HepG2 (cell line): ENCODE measurements around the gene CFAP97D1. TPM values are rescaled to one million over a fixed set of nuclear protein-coding genes. Genes with fewer than 3 reads are reported as not detected.

Source experiments
- ATAC-seq: fragments of 200-7000 bp; cut with Tn5 transposase; 3 replicates; pipeline ENCODE4 v1.9.1; 2020; ENCODE audit warnings: mild to moderate bottlenecking, moderate library complexity
- BruUV-seq: library from RNA; stranded (reverse); fragments of 400-500 nt; replicated peaks from 2 replicates; lab custom pipeline; 2021; lab: Mats Ljungman, UMichigan
- CTCF ChIA-PET: fragments of 300-600 bp; formaldehyde crosslinking; extraction: SDS; loops from one replicate; lab custom pipeline; 2021; ENCODE audit warnings: low total read pairs, inconsistent platforms, low intra/inter-chr PET ratio; lab: Yijun Ruan, JAX
- POLR2A ChIA-PET: fragments of 350-600 bp; sonication (Branson Sonifier 250); formaldehyde crosslinking; loops from one replicate; lab custom pipeline; 2020; ENCODE audit warnings: antibody characterized with exemption, inconsistent platforms; lab: Yijun Ruan, JAX
- DNase-seq: peaks from one replicate; pipeline ENCODE4 v3.0.0-alpha.2; 2015; ENCODE audit warnings: low spot score
- FAIRE-seq: peaks from 3 replicates; lab custom pipeline; 2011; peaks lifted over from hg19 to GRCh38; lab: Jason Lieb, UNC
- H2AFZ ChIP-seq: one replicate; pipeline ENCODE4 v1.6.1; 2011; ENCODE audit warnings: low read length, inconsistent platforms
- H3K27ac ChIP-seq: fragments of 300-600 bp; 3 replicates; pipeline ENCODE4 v1.8.0; 2011; ENCODE audit warnings: mixed run types, mild to moderate bottlenecking, mixed read lengths, low read length, inconsistent platforms; ENCODE audit not compliant: insufficient read depth; ENCODE audit errors: extremely low read length
- H3K27me3 ChIP-seq, 2 experiments: fragments of 200-600 bp in 1 of 2; 2 replicates in 1 of 2; 3 replicates in 1 of 2; pipeline versions ENCODE4 v1.6.0 to v1.8.0; 2011; ENCODE audit warnings: low read length in 2 of 2, mild to moderate bottlenecking in 2 of 2, moderate library complexity in 2 of 2, inconsistent platforms in 1 of 2; ENCODE audit not compliant: insufficient read depth in 2 of 2, control insufficient read depth in 1 of 2
- H3K36me3 ChIP-seq, 2 experiments: fragments of 200-600 bp in 1 of 2; replicated peaks in 1 of 2; 2 replicates in 1 of 2; 3 replicates in 1 of 2; pipeline versions ENCODE4 v1.5.1 to v1.8.0; 2011; ENCODE audit warnings: low read length in 2 of 2, inconsistent platforms in 1 of 2; ENCODE audit not compliant: insufficient read depth in 2 of 2, control insufficient read depth in 1 of 2
- H3K4me1 ChIP-seq: 2 replicates; pipeline ENCODE4 v1.5.1; 2012; ENCODE audit warnings: low read length, inconsistent platforms; ENCODE audit not compliant: insufficient read depth
- H3K4me2 ChIP-seq: 2 replicates; pipeline ENCODE4 v1.6.0; 2011; ENCODE audit warnings: low read depth, low read length, inconsistent platforms
- H3K4me3 ChIP-seq, 3 experiments: fragments of 200-600 bp in 1 of 3; sonication (generic), shearing (Covaris generic) in 1 of 3; replicated peaks in 1 of 3; 2 replicates each; pipeline ENCODE4 v1.5.1; 2011 to 2016; ENCODE audit warnings: low read length in 3 of 3, inconsistent platforms in 2 of 3, low read depth in 2 of 3, mild to moderate bottlenecking in 2 of 3, control low read depth in 1 of 3, mixed read lengths in 1 of 3; ENCODE audit not compliant: insufficient read depth in 1 of 3
- H3K79me2 ChIP-seq: one replicate; pipeline ENCODE4 v1.6.1; 2011; ENCODE audit warnings: low read length, inconsistent platforms; ENCODE audit not compliant: insufficient read depth
- H3K9ac ChIP-seq: 2 replicates; pipeline ENCODE4 v1.6.0; 2011; ENCODE audit warnings: mild to moderate bottlenecking, low read depth, low read length, inconsistent platforms; ENCODE audit not compliant: insufficient read depth
- H3K9me3 ChIP-seq: 2 replicates; pipeline ENCODE4 v1.5.1; 2012; ENCODE audit warnings: mild to moderate bottlenecking, low read length
- H4K20me1 ChIP-seq: 2 replicates; pipeline ENCODE4 v1.6.0; 2011; ENCODE audit warnings: inconsistent platforms, mild to moderate bottlenecking, low read length, moderate library complexity; ENCODE audit not compliant: insufficient read depth
- AHR ChIP-seq: IDR thresholded peaks from 2 replicates; pipeline ENCODE4 v1.6.1; 2018; ENCODE audit warnings: missing genetic modification reagents, missing compliant biosample characterization
- CREB1 ChIP-seq, 2 experiments: fragments of 450-650 bp in 1 of 2; IDR thresholded peaks; 2 replicates each; pipeline ENCODE4 v1.6.1; 2016 to 2017; ENCODE audit warnings: control low read depth in 1 of 2, mild to moderate bottlenecking in 1 of 2, missing compliant biosample characterization in 1 of 2, missing genetic modification characterization in 1 of 2
- HNRNPK ChIP-seq: fragments of 200-400 bp; formaldehyde crosslinking; IDR thresholded peaks from 2 replicates; pipeline ENCODE4 v1.6.1; 2018; ENCODE audit warnings: low read length, low read depth, moderate library complexity, mild to moderate bottlenecking; ENCODE audit not compliant: poor library complexity, severe bottlenecking
- NR1H2 ChIP-seq: sonication (generic); formaldehyde crosslinking; IDR thresholded peaks from 2 replicates; pipeline ENCODE4 v1.8.1; 2022; ENCODE audit warnings: low read depth, missing genetic modification reagents, borderline replicate concordance
- PREB ChIP-seq: sonication (generic); formaldehyde crosslinking; IDR thresholded peaks from 2 replicates; pipeline ENCODE4 v1.4.0; 2020; ENCODE audit warnings: missing genetic modification reagents
- ZBTB39 ChIP-seq: sonication (generic); formaldehyde crosslinking; IDR thresholded peaks from 2 replicates; pipeline ENCODE4 v1.5.0; 2020; ENCODE audit warnings: missing genetic modification reagents
- ZNF18 ChIP-seq: sonication (generic); formaldehyde crosslinking; IDR thresholded peaks from 2 replicates; pipeline ENCODE4 v1.8.0; 2022; ENCODE audit warnings: mild to moderate bottlenecking, missing genetic modification reagents; ENCODE audit not compliant: insufficient replicate concordance
- ZNF740 ChIP-seq: sonication (generic); formaldehyde crosslinking; IDR thresholded peaks from 2 replicates; pipeline ENCODE4 v1.4.0; 2020; ENCODE audit warnings: missing genetic modification reagents
- ZNF749 ChIP-seq: sonication (generic); formaldehyde crosslinking; IDR thresholded peaks from 2 replicates; pipeline ENCODE4 v1.8.0; 2022; ENCODE audit warnings: mild to moderate bottlenecking, missing genetic modification reagents, moderate library complexity, borderline replicate concordance
- ZNF782 ChIP-seq: sonication (generic); formaldehyde crosslinking; IDR thresholded peaks from 2 replicates; pipeline ENCODE4 v1.4.0; 2020; ENCODE audit warnings: missing genetic modification reagents, mild to moderate bottlenecking, borderline replicate concordance
- whole genome bisulfite sequencing: methylation state at CpG from one replicate; pipeline ENCODE4 v1.1.6; 2017; ENCODE audit warnings: low lambda C conversion rate; 5-methylcytosine and 5-hydroxymethylcytosine counted together
- in situ Hi-C: cut with HindIII; loops from 2 replicates; pipeline ENCODE4 v1.10.0; 2017; ENCODE audit warnings: low pct_unique_long_range_greater_than_20kb; ENCODE audit not compliant: extremely low pct_ligation_motif_present
- intact Hi-C: fragments of 100-400 bp; cut with micrococcal nuclease; formaldehyde crosslinking; loops from one replicate; pipeline ENCODE4 v1.10.0; 2022; ENCODE audit not compliant: unreplicated experiment
- polyA plus RNA-seq, 8 experiments: library from polyadenylated mRNA; depleted of rRNA in 3 of 8; stranded (reverse) in 7 of 8; unstranded in 1 of 8; fragments of >200 nt; fragmentation: Illumina TruSeq in 4 of 8; extraction: Trizol in 4 of 8; gene quantifications; 2 replicates each; pipeline versions ENCODE4 v1.2.1 to v1.2.3, GENCODE V29; 2011 to 2016; ENCODE audit warnings: low read depth in 4 of 8, missing spikeins in 1 of 8, mixed read lengths in 1 of 8; ENCODE audit not compliant: insufficient read depth in 1 of 8
- total RNA-seq, 5 experiments: library from RNA; depleted of rRNA; stranded (reverse); fragments of >200 nt; fragmentation: Illumina TruSeq; extraction: Trizol; gene quantifications; 2 replicates each; pipeline ENCODE4 v1.2.3, GENCODE V29; 2016; ENCODE audit warnings: low read depth in 1 of 5

Gene CFAP97D1
- total and polyA plus RNA-seq, 2 of the 13 experiments (the other 11 are each of a cell fraction or from before 2014, with no cell fraction given): 0.02 TPM; not detected in 1

- FAIRE-seq (no peak), DNase-seq (no peak), ATAC-seq (no peak)
- no peaks in the 10 kb centered on the region for H3K79me2 ChIP-seq
- WGBS: 86% methylated on average over 1 of the region's 1 CpG
- H3K4me3 ChIP-seq: no peak overlapping the region
- H3K27me3 ChIP-seq: no peaks in the 10 kb centered on the region
- no peak overlapping the region for H3K27ac ChIP-seq
- in situ Hi-C loops: no loop called here
- H3K36me3 ChIP-seq: no peaks in the 10 kb centered on the region
- intact Hi-C loops: no loop called here
- CTCF ChIA-PET: interaction anchor here (3.1 kb wide), 1 partner anchor 56 kb away, joined by 31 read pairs; the partner anchor contains the start of gene CD300LG
- no peak overlapping the region for H2AFZ ChIP-seq
- TF ChIP-seq HNRNPK: peak; percentile 94
- TF ChIP-seq ZNF740 (CRISPR knock-in tag): no peak
- no peak for TF ChIP-seq PREB
- TF ChIP-seq, all 625 proteins: peak for 1
- H3K4me1 ChIP-seq: peaks cover 19% of the 10 kb centered on the region
- no peaks in the 10 kb centered on the region for H4K20me1 ChIP-seq
- H3K9ac ChIP-seq: no peak overlapping the region
- H3K4me2 ChIP-seq: no peak overlapping the region
- POLR2A ChIA-PET: interaction anchor here (1.3 to 1.4 kb wide), 3 partner anchors 11 to 57 kb away, joined by 3 to 6 read pairs (median 3); partner anchors contain the start of gene DUSP3
- no TSS peak for BruUV-seq
- no peaks in the 10 kb centered on the region for H3K9me3 ChIP-seq
Observed at GRCh38 chr17:43789482-43789881, 9.2 kb downstream of the CFAP97D1 start.

- ChIA-PET POLR2A (interaction anchor here (1.3 kb wide), 2 partner anchors 18 to 56 kb away, joined by 3 to 6 read pairs; no protein-coding TSS in a partner anchor), CTCF (interaction anchor here (3.1 kb wide), 1 partner anchor 55 kb away, joined by 31 read pairs; the partner anchor contains the start of gene CD300LG)
- in situ Hi-C loops (loop anchor here (5.0 kb wide), 1 partner anchor 57 kb away; the partner anchor contains the start of gene CD300LG), intact Hi-C loops (loop anchor here (1.0 kb wide), 1 partner anchor 56 kb away; no protein-coding TSS in a partner anchor)
- no peaks in the 10 kb centered on the region for H3K36me3 ChIP-seq
- no peak overlapping the region for H3K9ac ChIP-seq
- no peaks in the 10 kb centered on the region for H4K20me1 ChIP-seq
- DNase-seq: peak; percentile 26
- WGBS: 63% methylated on average over 14 of the region's 14 CpGs
- H3K4me2 ChIP-seq: no peak overlapping the region
- peaks cover 12% of the 10 kb centered on the region; the same call in 1 of the 2 replicates for H3K4me1 ChIP-seq
- no peak for FAIRE-seq
- peak; percentile 81 for ATAC-seq
- no peaks in the 10 kb centered on the region for H3K27me3 ChIP-seq
- no peak overlapping the region for H2AFZ ChIP-seq
- no peaks in the 10 kb centered on the region for H3K9me3 ChIP-seq
- no peak overlapping the region for H3K4me3 ChIP-seq
- BruUV-seq: no TSS peak
- no peak overlapping the region for H3K27ac ChIP-seq
- no peaks in the 10 kb centered on the region for H3K79me2 ChIP-seq
- TF ChIP-seq CREB1 (IDR thresholded peaks at IDR 0.05) (no peak), CREB1 (CRISPR knock-in tag; IDR thresholded peaks at IDR 0.05) (no peak), ZNF782 (no peak), ZBTB39 (CRISPR knock-in tag) (peak; percentile 31; the same call in 1 of the 2 replicates), AHR (CRISPR knock-in tag) (no peak), ZNF18 (no peak), NR1H2 (CRISPR knock-in tag) (no peak), ZNF749 (no peak)
Observed at GRCh38 chr17:43790311-43790940, 10.2 kb downstream of the CFAP97D1 start.
